NCI-H1417 (cell line): ENCODE results near the gene PYGB.

Experiments used
- DNase-seq, 3 experiments: peaks; one replicate each; lab custom pipeline; 2025; lab: John Stamatoyannopoulos, UW

The PYGB gene

GRCh38 chr20:25283221-25283951 lies 35.5 kb downstream of the PYGB start:
- DNase-seq: no peak

GRCh38 chr20:25284131-25284601 lies 36.3 kb downstream of the PYGB start:
- DNase-seq: no peak

GRCh38 chr20:25285091-25285647 lies 37.3 kb downstream of the PYGB start:
- peak in 1 of 3 experiments; percentile 20 for DNase-seq

- DNase-seq: no peak
These were observed 38.2 kb downstream of the PYGB start for GRCh38 chr20:25285856-25286798.

- DNase-seq: no peak
These were observed 39.0 kb downstream of the PYGB start for GRCh38 chr20:25286917-25287316.

- no peak for DNase-seq
These were observed 39.9 kb downstream of the PYGB start for GRCh38 chr20:25287631-25288290.

- no peak for DNase-seq
These were observed 40.7 kb downstream of the PYGB start for GRCh38 chr20:25288291-25289181.

GRCh38 chr20:25289886-25290597 lies 42.2 kb downstream of the PYGB start:
- DNase-seq: no peak

GRCh38 chr20:25290646-25291431 lies 43.0 kb downstream of the PYGB start:
- DNase-seq: no peak

- DNase-seq: no peak
These were observed 43.7 kb downstream of the PYGB start for GRCh38 chr20:25291432-25292133.

- no peak for DNase-seq
These were observed 44.4 kb downstream of the PYGB start for GRCh38 chr20:25292176-25292891.

GRCh38 chr20:25293507-25293906 lies 45.6 kb downstream of the PYGB start:
- DNase-seq: no peak

- DNase-seq: no peak
These were observed 46.1 kb downstream of the PYGB start for GRCh38 chr20:25293910-25294458.

- DNase-seq: peak; percentile 12 to 44 (median 33)
These were observed 46.8 kb downstream of the PYGB start for GRCh38 chr20:25294459-25295385.

GRCh38 chr20:25295386-25296093 lies 47.7 kb downstream of the PYGB start:
- DNase-seq: no peak
